ENCODE results near the gene ZFP36L2.

The ZFP36L2 gene

DNA sequence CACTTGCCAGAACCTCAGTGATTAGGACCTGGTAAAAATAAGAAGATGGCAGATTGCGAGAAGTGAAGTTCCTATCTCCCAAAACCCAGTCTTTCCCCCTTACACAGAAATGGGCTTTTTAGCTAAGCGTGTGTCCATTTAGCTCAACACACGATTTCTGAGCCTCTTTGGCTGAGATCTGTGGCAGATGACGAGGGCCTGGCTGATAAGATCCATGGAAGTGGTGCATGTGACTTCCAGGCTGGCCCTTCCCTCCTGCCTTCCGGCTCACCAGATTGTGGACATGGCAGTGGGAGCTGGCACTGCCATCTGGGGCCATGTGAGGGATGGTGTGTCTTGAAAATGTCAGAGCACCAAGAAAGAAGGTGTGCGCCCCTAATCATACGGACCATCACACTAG, 41.0 kb upstream of the ZFP36L2 start:
- peaks cover 0 to 4% of the 10 kb centered on the region in 2 donors for H3K36me3 ChIP-seq (ENCODE audit: control insufficient read depth in 2 of 2, insufficient read depth in 2 of 2, low read length in 2 of 2)
- H3K4me1 ChIP-seq (ENCODE audit: control insufficient read depth in 2 of 2, insufficient read depth in 2 of 2, low read length in 2 of 2), result peaks cover 2 to 33% of the 10 kb centered on the region in 2 donors
- peak overlapping the region; percentile 71 to 74 for H3K27ac ChIP-seq (ENCODE audit: low read depth in 2 of 2, low read length in 2 of 2)
- H3K4me3 ChIP-seq (ENCODE audit: low read length in 2 of 2), result no peak overlapping the region
- no peak overlapping the region for H3K9ac ChIP-seq (ENCODE audit: low read depth in 1 of 2, low read length in 2 of 2)
- no peaks in the 10 kb centered on the region for H3K27me3 ChIP-seq (ENCODE audit: control insufficient read depth in 2 of 2, insufficient read depth in 2 of 2, low read length in 2 of 2)
- no peaks in the 10 kb centered on the region for H3K9me3 ChIP-seq (ENCODE audit: control insufficient read depth in 2 of 2, low read length in 2 of 2)

DNA sequence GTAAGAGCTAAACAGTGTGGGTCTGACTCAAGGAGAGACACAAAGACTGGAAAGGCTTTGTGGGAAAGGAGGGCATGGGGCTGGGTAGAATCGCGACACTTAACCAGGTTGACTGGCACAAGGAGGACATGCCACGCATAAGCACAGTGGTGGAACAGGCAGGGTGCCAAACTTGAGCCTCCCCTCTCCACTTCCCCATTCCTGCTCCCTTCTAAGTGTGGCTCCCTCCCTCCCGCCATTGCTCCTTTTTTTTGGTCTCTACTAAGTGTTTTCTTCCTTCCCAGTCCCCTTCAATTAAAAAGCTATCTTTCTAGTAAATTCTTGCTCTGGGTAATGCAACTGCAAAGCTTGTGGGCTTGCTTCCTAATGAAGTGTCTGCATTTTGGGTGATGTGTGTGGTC, 40.3 kb upstream of the ZFP36L2 start:
- H3K4me3 ChIP-seq (ENCODE audit: low read length in 2 of 2), result no peak overlapping the region
- no peak overlapping the region for H3K9ac ChIP-seq (ENCODE audit: low read depth in 1 of 2, low read length in 2 of 2)
- H3K27ac ChIP-seq (ENCODE audit: low read depth in 2 of 2, low read length in 2 of 2), result peak overlapping the region in 1 of 2 donors; percentile 39
- no peaks in the 10 kb centered on the region for H3K27me3 ChIP-seq (ENCODE audit: control insufficient read depth in 2 of 2, insufficient read depth in 2 of 2, low read length in 2 of 2)
- H3K9me3 ChIP-seq (ENCODE audit: control insufficient read depth in 2 of 2, low read length in 2 of 2), result no peaks in the 10 kb centered on the region
- peaks cover 2 to 33% of the 10 kb centered on the region in 2 donors for H3K4me1 ChIP-seq (ENCODE audit: control insufficient read depth in 2 of 2, insufficient read depth in 2 of 2, low read length in 2 of 2)
- H3K36me3 ChIP-seq (ENCODE audit: control insufficient read depth in 2 of 2, insufficient read depth in 2 of 2, low read length in 2 of 2), result peaks cover 0 to 4% of the 10 kb centered on the region in 2 donors

DNA sequence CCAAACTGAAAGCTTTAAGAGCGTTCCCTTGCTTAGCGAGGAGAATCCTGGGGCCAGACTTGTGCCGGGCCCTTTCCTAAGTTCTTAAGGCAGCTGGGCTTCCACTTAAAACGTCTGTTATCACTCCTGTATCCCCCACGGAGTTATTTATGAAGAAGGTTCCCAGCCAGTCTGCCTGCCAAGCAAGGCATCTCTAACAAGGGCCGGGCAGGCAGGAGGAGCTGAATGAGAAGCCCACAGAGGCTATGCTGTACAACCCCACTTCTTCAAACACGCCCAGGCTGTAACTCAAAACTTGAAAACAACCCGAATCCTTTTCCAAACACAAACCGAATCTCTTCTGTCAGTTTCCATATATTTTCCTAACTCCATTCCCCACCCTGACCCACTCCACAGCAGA, 39.0 kb upstream of the ZFP36L2 start:
- Histone ChIP-seq H3K27ac (ENCODE audit: low read depth in 2 of 2, low read length in 2 of 2) (peak overlapping the region; percentile 55 to 56), H3K27me3 (ENCODE audit: control insufficient read depth in 2 of 2, insufficient read depth in 2 of 2, low read length in 2 of 2) (no peaks in the 10 kb centered on the region), H3K9me3 (ENCODE audit: control insufficient read depth in 2 of 2, low read length in 2 of 2) (no peaks in the 10 kb centered on the region), H3K9ac (ENCODE audit: low read depth in 1 of 2, low read length in 2 of 2) (no peak overlapping the region), H3K36me3 (ENCODE audit: control insufficient read depth in 2 of 2, insufficient read depth in 2 of 2, low read length in 2 of 2) (peaks cover 0 to 4% of the 10 kb centered on the region in 2 donors), H3K4me3 (ENCODE audit: low read length in 2 of 2) (no peak overlapping the region), H3K4me1 (ENCODE audit: control insufficient read depth in 2 of 2, insufficient read depth in 2 of 2, low read length in 2 of 2) (peaks cover 2 to 32% of the 10 kb centered on the region in 2 donors)

DNA sequence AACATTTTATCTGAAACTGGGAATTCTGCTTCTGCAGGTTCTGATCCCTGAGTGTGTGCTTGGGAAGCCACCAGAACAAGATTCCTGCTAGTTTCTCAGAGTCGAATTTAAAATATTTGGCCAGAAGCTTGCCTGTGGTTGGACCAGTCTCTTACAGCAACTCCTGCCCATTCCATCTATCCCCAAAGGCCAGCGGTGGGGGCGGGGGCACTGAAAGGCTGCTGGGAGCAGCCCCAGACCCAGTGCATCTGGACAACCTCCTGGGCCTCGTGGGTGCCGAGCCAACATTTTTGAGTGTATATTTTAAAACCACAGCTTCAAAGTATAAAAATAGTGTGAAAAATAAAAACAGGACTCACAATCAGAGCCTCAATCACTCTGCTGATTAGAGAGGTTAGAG, 38.6 kb upstream of the ZFP36L2 start:
- H3K9me3 ChIP-seq (ENCODE audit: control insufficient read depth in 2 of 2, low read length in 2 of 2), result no peaks in the 10 kb centered on the region
- H3K4me1 ChIP-seq (ENCODE audit: control insufficient read depth in 2 of 2, insufficient read depth in 2 of 2, low read length in 2 of 2), result peaks cover 2 to 28% of the 10 kb centered on the region in 2 donors
- H3K27me3 ChIP-seq (ENCODE audit: control insufficient read depth in 2 of 2, insufficient read depth in 2 of 2, low read length in 2 of 2), result no peaks in the 10 kb centered on the region
- no peak overlapping the region for H3K9ac ChIP-seq (ENCODE audit: low read depth in 1 of 2, low read length in 2 of 2)
- H3K27ac ChIP-seq (ENCODE audit: low read depth in 2 of 2, low read length in 2 of 2), result peak overlapping the region; percentile 55 to 56
- peaks cover 0 to 4% of the 10 kb centered on the region in 2 donors for H3K36me3 ChIP-seq (ENCODE audit: control insufficient read depth in 2 of 2, insufficient read depth in 2 of 2, low read length in 2 of 2)
- H3K4me3 ChIP-seq (ENCODE audit: low read length in 2 of 2), result no peak overlapping the region

DNA sequence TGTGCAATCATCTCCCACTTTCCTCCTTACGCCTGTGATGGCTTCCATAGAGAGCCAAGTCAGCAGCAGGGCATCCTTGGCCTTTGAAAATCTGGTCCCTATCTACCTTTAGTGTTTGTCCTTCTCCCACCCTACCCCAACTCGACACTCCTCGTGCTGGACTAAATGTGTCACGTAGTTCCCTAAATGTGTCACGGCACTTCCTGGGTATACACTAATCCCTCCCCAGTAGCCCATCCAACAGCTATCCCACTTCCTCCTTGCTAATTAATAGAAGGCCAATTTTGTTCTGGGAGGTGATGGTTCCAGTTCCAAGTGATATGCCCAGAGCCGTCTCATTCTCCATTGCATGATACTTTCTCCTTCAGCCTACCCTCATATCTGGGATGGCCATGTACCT, 36.5 kb upstream of the ZFP36L2 start:
- Histone ChIP-seq H3K27ac (ENCODE audit: low read depth in 2 of 2, low read length in 2 of 2) (no peak overlapping the region), H3K36me3 (ENCODE audit: control insufficient read depth in 2 of 2, insufficient read depth in 2 of 2, low read length in 2 of 2) (peaks cover 0 to 4% of the 10 kb centered on the region in 2 donors), H3K4me3 (ENCODE audit: low read length in 2 of 2) (no peak overlapping the region), H3K9me3 (ENCODE audit: control insufficient read depth in 2 of 2, low read length in 2 of 2) (no peaks in the 10 kb centered on the region), H3K27me3 (ENCODE audit: control insufficient read depth in 2 of 2, insufficient read depth in 2 of 2, low read length in 2 of 2) (no peaks in the 10 kb centered on the region), H3K9ac (ENCODE audit: low read depth in 1 of 2, low read length in 2 of 2) (no peak overlapping the region), H3K4me1 (ENCODE audit: control insufficient read depth in 2 of 2, insufficient read depth in 2 of 2, low read length in 2 of 2) (peaks cover 2 to 11% of the 10 kb centered on the region in 2 donors)

DNA sequence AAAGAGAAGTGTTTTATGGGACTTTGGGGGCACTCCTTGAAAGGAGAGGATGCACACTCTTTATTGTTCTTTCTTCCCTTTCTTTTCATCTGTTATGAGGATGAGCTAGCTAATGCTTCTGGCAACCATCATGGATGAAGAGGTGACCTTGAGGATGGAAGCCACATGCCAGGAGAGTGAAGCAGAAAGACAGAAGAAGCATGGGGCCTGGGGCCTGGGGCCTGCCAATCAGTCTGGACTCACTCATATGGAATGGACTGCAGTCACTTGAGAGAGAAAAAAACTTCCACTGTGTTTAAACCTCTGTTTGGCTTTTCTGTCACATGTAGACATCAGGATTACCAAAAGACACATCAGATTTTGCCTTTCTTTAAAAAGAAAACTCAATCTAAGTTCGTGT, 35.8 kb upstream of the ZFP36L2 start:
- Histone ChIP-seq H3K9ac (ENCODE audit: low read depth in 1 of 2, low read length in 2 of 2) (no peak overlapping the region), H3K27ac (ENCODE audit: low read depth in 2 of 2, low read length in 2 of 2) (no peak overlapping the region), H3K4me3 (ENCODE audit: low read length in 2 of 2) (no peak overlapping the region), H3K36me3 (ENCODE audit: control insufficient read depth in 2 of 2, insufficient read depth in 2 of 2, low read length in 2 of 2) (peaks cover 0 to 4% of the 10 kb centered on the region in 2 donors), H3K27me3 (ENCODE audit: control insufficient read depth in 2 of 2, insufficient read depth in 2 of 2, low read length in 2 of 2) (no peaks in the 10 kb centered on the region), H3K4me1 (ENCODE audit: control insufficient read depth in 2 of 2, insufficient read depth in 2 of 2, low read length in 2 of 2) (peaks cover 2 to 10% of the 10 kb centered on the region in 2 donors), H3K9me3 (ENCODE audit: control insufficient read depth in 2 of 2, low read length in 2 of 2) (no peaks in the 10 kb centered on the region)

DNA sequence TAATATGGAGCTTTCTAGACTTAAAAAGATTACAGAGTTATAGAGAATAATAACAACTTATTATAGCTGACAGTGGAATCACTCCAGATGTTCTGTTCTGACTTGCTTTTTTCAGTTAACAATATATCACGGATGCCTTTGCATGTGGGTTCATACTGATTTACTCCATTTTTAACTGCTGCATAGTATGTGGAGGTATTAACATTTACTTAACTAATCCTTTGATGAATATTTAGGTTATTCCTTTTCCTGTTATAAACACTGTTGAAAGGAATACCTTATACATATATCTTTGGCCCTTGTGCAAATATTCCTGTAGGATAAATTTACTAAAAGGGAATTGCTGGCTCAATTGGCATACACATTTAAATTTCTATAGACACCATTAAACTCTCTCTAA, 33.1 kb upstream of the ZFP36L2 start:
- Histone ChIP-seq H3K27me3 (ENCODE audit: control insufficient read depth in 2 of 2, insufficient read depth in 2 of 2, low read length in 2 of 2) (no peaks in the 10 kb centered on the region), H3K9me3 (ENCODE audit: control insufficient read depth in 2 of 2, low read length in 2 of 2) (no peaks in the 10 kb centered on the region), H3K27ac (ENCODE audit: low read depth in 2 of 2, low read length in 2 of 2) (no peak overlapping the region), H3K4me1 (ENCODE audit: control insufficient read depth in 2 of 2, insufficient read depth in 2 of 2, low read length in 2 of 2) (no peaks in the 10 kb centered on the region), H3K9ac (ENCODE audit: low read depth in 1 of 2, low read length in 2 of 2) (no peak overlapping the region), H3K4me3 (ENCODE audit: low read length in 2 of 2) (no peak overlapping the region), H3K36me3 (ENCODE audit: control insufficient read depth in 2 of 2, insufficient read depth in 2 of 2, low read length in 2 of 2) (peaks cover 0 to 4% of the 10 kb centered on the region in 2 donors)

DNA sequence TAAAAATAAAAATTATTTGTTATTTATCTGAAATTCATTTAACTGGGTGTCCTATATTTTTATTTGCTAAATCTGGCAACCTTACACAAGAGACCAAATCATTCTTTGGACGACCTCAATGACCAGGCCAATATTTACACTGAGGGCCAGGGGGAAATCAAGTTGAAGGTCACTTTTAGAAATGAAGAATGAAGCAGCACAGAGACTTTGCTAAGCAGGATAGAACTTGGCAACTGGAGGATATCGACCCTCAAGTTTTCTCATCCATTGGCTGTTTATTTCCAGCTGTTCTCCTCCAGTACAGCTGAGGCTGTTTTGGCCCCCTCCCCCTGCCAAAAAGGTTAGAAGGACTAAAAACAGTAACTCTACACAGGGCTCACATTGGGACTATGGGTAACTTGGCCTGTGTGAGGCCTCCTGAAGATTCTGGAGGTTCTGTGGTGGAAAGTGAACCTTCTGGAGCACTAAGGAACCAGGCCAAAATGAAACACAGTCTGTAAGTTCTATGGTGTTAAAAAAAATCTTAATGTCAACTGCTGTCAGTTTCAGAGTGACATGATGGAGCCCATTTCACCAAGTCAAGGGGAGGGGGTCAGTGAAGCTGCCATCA, 32.2 kb upstream of the ZFP36L2 start:
- H3K9ac ChIP-seq (ENCODE audit: low read depth in 1 of 2, low read length in 2 of 2), result no peak overlapping the region
- no peaks in the 10 kb centered on the region for H3K9me3 ChIP-seq (ENCODE audit: control insufficient read depth in 2 of 2, low read length in 2 of 2)
- H3K4me3 ChIP-seq (ENCODE audit: low read length in 2 of 2), result no peak overlapping the region
- no peaks in the 10 kb centered on the region for H3K27me3 ChIP-seq (ENCODE audit: control insufficient read depth in 2 of 2, insufficient read depth in 2 of 2, low read length in 2 of 2)
- no peak overlapping the region for H3K27ac ChIP-seq (ENCODE audit: low read depth in 2 of 2, low read length in 2 of 2)
- peaks cover 0 to 4% of the 10 kb centered on the region in 2 donors for H3K36me3 ChIP-seq (ENCODE audit: control insufficient read depth in 2 of 2, insufficient read depth in 2 of 2, low read length in 2 of 2)
- no peaks in the 10 kb centered on the region for H3K4me1 ChIP-seq (ENCODE audit: control insufficient read depth in 2 of 2, insufficient read depth in 2 of 2, low read length in 2 of 2)

DNA sequence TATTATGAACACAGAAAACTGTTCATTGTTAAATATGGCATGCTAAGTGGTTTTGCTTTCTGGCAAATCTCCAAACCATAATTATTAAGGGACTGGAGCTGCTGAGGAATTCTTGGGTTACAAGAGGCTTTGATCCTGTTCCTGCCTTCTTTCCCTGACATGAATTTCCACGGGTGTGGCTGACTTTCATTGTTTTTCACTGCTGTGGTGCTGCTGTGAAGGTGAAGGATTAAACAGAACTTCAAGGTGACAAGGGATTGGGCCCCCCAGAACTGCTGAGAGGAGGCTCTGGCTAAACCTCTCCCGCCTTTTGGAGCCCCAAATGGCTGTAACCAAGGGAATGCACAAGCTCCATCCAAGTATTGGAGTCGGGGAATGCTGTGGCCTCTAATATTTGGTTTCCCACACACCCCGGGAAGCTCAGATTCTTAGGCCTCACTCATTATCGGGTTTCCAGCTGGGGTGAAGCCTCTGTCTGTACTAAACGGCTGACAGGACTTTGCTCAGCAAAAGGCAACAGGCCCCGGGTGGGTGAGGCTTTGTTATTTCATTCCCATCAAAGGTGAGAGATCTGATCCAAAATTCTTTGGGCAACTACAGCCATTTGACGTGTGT, 29.0 kb upstream of the ZFP36L2 start:
- H3K4me3 ChIP-seq (ENCODE audit: low read length in 2 of 2), result no peak overlapping the region
- H3K27me3 ChIP-seq (ENCODE audit: control insufficient read depth in 2 of 2, insufficient read depth in 2 of 2, low read length in 2 of 2), result no peaks in the 10 kb centered on the region
- H3K4me1 ChIP-seq (ENCODE audit: control insufficient read depth in 2 of 2, insufficient read depth in 2 of 2, low read length in 2 of 2), result peaks cover 0 to 8% of the 10 kb centered on the region in 2 donors
- no peaks in the 10 kb centered on the region for H3K36me3 ChIP-seq (ENCODE audit: control insufficient read depth in 2 of 2, insufficient read depth in 2 of 2, low read length in 2 of 2)
- H3K27ac ChIP-seq (ENCODE audit: low read depth in 2 of 2, low read length in 2 of 2), result no peak overlapping the region
- no peaks in the 10 kb centered on the region for H3K9me3 ChIP-seq (ENCODE audit: control insufficient read depth in 2 of 2, low read length in 2 of 2)
- H3K9ac ChIP-seq (ENCODE audit: low read depth in 1 of 2, low read length in 2 of 2), result no peak overlapping the region

DNA sequence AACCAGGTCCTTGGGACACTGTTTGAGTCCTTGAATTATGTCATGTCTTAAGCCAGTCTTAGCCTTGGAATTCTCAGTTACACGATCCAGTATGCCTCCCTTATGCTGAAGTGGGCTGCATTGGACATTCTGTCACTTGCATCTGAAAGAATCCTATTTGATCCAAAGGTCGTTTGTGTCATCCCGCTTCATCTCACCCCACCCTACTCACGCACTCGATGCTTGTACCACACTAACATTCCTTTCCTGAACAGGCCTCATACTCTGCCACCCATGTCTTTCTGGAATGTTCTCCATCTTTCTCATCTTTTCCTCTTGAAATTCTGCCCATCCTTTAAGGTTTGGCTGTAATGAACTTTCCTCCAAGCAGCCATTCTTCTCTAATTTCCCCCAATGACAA, 27.9 kb upstream of the ZFP36L2 start:
- Histone ChIP-seq H3K4me1 (ENCODE audit: control insufficient read depth in 2 of 2, insufficient read depth in 2 of 2, low read length in 2 of 2) (peaks cover 0 to 8% of the 10 kb centered on the region in 2 donors), H3K27ac (ENCODE audit: low read depth in 2 of 2, low read length in 2 of 2) (no peak overlapping the region), H3K9me3 (ENCODE audit: control insufficient read depth in 2 of 2, low read length in 2 of 2) (no peaks in the 10 kb centered on the region), H3K27me3 (ENCODE audit: control insufficient read depth in 2 of 2, insufficient read depth in 2 of 2, low read length in 2 of 2) (no peaks in the 10 kb centered on the region), H3K9ac (ENCODE audit: low read depth in 1 of 2, low read length in 2 of 2) (no peak overlapping the region), H3K4me3 (ENCODE audit: low read length in 2 of 2) (no peak overlapping the region), H3K36me3 (ENCODE audit: control insufficient read depth in 2 of 2, insufficient read depth in 2 of 2, low read length in 2 of 2) (no peaks in the 10 kb centered on the region)

All from mucosa of rectum (tissue), 2 donors.